HG02870 (cell line): ENCODE measurements around the gene TRIOBP.
"Not testable (repeated sequence)": the region's sequence is repeated elsewhere in the genome, so short reads cannot be mapped to it uniquely, and the experiment has no call there.

Source experiments
- ATAC-seq: cut with Tn5 transposase; IDR thresholded peaks from one replicate; pipeline ENCODE4 v1.9.1; 2021; ENCODE audit warnings: mild to moderate bottlenecking, moderate library complexity; ENCODE audit not compliant: unreplicated experiment

Gene TRIOBP

GRCh38 chr22:37690901-37691504, 5.8 kb upstream of the TRIOBP start:
- no peak for ATAC-seq

- ATAC-seq, result no peak
These were observed 4.1 kb upstream of the TRIOBP start for GRCh38 chr22:37692627-37693285.

DNA sequence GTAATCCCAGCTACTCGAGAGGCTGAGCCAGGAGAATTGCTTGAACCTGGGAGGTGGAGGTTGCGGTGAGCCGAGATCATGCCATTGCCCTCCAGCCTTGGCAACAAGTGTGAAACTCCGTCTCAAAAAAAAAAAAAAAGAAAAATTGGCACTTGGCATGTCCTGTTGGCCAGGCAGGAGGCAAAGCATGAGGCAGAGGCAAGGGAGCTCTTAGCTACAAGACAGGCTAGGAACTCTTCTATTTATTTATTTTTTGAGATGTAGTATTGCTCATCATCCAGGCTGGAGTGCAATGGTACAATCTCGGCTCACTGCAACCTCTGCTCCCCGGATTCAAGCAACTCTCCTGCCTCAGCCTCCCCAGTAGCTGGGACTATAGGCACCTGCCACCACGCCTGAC, 2.7 kb upstream of the TRIOBP start:
- ATAC-seq, result not testable (repeated sequence)

- ATAC-seq, result not testable (repeated sequence)
These were observed 590 bp upstream of the TRIOBP start for GRCh38 chr22:37696260-37696656.

DNA sequence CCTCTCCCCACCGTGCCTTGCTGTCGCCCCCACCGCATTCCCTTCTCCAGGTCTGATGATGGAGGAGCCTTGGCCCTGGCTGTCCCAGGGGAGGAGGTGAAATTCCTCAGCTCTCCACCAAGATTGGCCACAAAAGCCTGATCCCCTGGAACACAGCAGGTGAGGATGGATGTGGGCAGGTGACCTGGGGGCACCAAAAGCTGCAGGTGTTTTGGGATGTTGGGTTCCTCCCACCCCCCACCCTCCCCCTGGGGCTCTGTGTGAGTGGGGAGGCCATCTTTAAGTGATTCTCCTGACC, 639 bp downstream of the TRIOBP start:
- ATAC-seq, result no peak

DNA sequence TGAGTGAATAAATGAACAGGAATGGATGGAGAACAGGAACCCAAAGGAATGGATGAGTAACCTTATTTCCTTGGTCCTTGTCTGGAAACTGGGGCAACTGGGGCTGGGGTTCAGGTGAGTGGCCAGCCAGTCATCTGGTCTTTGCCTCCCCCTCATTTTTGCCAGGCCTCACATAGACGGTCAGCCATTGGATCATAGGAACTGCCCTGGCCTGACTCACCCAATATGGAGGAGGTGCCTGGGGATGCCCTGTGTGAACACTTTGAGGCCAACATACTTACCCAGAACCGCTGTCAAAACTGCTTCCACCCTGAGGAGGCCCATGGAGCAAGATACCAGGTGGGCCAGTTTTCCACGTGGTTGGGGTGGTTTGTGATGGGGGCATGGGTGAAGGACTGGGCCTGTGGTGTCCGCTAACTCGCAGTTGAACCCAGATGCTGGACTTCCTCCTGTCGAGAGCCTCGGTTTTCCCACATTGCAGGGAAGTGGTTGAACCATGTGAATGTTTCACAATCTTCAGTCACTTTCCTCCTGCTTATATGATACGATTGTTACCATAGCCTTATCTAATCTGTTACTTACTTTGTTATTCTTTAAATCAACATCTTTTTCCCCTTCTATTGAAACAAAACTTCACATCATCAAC, 4.4 kb downstream of the TRIOBP start:
- ATAC-seq, result no peak

DNA sequence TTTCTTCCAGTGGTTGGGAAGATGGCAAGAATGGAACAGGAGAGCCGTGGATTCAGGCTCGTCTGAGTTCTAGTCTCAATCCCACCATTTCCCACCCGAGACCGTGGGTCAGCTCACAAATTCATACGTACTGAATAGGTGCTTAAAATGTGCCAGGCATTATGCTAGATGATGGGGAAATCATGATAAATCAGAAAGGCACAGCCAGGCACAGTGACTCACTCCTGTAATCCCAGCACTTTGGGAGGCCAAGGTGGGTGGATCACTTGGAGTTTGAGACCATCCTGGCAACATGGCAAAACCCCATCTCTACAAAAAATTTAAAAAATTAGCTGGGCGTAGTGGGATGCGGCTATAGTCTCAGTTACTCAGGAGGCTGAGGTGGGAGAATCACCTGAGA, 7.1 kb downstream of the TRIOBP start:
- no peak for ATAC-seq

DNA sequence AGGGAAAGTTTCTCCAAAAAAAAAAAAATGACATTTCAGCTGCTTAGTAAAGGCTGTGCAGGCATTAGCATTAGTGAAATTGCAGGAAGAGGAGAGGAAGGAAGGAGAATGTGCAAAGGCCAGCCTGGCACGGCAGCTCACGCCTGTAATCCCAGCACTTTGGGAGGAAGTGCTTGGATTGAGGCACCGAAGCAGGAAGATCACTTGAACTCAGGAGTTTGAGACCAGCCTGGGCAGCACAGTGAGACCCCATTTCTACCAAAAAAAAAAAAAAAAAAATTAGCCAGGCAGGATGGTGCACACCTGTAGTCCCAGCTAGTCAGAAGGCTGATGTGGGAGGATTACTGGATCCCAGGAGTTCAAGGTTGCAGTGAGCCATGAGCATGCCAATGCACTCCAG, 7.8 kb downstream of the TRIOBP start:
- no peak for ATAC-seq

GRCh38 chr22:37705205-37705604, 8.4 kb downstream of the TRIOBP start:
- ATAC-seq, result no peak

- ATAC-seq, result no peak
These were observed 12.0 kb downstream of the TRIOBP start for GRCh38 chr22:37708580-37709444.

- no peak for ATAC-seq
These were observed 12.6 kb downstream of the TRIOBP start for GRCh38 chr22:37709445-37709765.

- ATAC-seq, result no peak
These were observed 13.8 kb downstream of the TRIOBP start for GRCh38 chr22:37710675-37711074.

DNA sequence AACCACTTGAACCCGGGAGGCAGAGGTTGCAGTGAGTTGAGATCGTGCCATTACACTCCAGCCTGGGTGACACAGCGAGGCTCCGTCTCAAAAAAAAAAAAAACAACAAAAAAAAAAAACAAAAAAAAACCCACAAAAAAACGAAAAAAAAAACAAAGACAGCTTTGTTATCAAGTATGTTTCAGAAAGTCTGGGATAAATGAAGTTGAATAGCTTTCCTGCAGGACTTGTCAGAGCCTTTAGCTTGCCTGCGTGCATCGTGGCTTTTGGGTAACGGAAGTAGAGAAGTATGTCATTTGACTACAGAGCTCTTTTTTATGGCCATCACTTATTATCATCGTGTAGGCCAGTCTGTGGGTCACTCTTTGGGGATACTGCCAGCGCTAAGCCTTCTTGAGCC, 14.6 kb downstream of the TRIOBP start:
- no peak for ATAC-seq

DNA sequence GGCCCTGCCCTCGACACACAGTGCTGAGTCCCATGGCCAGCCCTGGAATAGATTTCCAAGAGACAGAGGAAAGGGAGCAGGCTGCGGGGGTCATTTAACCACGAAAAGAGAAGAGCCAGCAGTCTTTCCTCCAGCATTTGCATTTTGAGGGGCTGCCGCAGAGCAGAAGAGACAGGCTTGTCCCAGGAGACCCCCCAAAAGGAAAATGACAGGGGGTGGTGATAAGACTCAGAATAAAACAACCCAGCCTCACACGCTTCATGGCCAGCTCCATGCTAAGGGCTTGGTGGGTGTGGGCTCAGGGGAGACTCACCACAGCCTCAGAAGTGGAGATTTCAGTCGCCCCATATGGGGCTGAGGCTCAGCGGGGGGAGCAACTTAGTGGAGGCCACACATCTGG, 16.9 kb downstream of the TRIOBP start:
- ATAC-seq, result no peak

- no peak for ATAC-seq
These were observed 17.8 kb downstream of the TRIOBP start for GRCh38 chr22:37714634-37715033.

- ATAC-seq, result no peak
These were observed 18.9 kb downstream of the TRIOBP start for GRCh38 chr22:37715760-37716159.

GRCh38 chr22:37716708-37717107, 19.9 kb downstream of the TRIOBP start:
- no peak for ATAC-seq

DNA sequence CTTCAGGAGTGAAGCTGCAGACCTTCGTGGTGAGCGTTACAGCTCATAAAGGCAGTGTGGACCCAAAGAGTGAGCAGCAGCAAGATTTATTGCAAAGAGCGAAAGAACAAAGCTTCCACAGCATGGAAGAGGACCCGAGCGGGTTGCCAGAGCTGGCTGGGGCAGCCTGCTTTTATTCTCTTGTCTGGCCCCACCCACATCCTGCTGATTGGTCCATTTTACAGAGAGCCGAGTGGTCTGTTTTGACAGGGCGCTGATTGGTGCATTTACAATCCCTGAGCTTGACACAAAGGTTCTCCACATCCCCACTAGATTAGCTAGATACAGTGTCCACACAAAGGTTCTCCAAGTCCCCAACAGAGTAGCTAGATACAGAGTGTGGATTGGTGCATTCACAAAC, 20.4 kb downstream of the TRIOBP start:
- not testable (repeated sequence) for ATAC-seq

GRCh38 chr22:37717746-37718305, 21.0 kb downstream of the TRIOBP start:
- ATAC-seq, result not testable (repeated sequence)

DNA sequence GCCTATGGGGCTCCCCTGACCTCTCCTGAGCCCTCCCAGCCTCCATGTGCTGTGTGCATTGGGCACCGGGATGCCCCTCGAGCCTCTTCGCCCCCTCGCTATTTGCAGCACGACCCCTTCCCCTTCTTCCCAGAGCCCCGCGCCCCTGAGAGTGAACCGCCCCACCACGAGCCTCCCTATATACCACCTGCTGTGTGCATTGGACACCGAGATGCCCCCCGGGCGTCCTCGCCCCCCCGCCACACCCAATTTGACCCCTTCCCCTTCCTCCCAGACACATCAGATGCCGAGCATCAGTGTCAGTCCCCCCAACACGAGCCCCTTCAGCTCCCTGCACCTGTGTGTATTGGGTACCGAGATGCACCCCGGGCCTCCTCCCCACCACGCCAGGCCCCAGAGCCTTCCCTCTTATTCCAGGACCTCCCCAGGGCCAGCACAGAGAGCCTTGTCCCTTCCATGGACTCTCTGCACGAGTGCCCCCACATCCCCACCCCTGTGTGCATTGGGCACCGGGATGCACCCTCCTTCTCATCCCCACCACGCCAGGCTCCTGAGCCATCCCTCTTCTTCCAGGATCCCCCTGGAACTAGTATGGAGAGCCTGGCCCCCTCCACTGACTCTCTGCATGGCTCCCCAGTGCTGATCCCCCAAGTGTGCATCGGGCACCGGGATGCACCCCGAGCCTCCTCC, 28.8 kb downstream of the TRIOBP start:
- no peak for ATAC-seq
